ENCODE measurements around the gene FDXR.

DNA sequence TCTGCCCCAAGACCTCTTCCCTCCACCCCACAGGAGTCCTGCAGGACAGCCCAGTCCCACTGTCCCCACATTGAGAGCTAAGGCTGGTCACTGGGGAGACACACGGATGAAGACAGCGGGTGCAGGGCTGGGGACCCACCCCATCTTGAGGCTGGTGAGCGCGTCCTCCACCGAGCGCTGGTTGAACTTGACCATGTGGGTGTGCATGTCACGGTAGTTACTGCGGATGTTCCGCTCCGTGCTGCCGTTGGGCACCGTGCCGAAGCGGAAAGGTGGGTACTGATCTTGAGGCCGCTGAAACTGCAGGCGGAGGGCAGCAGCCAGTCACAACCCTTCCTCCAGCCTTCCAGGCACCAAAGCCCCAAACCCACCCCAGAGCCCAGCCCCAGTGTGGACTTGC, 26.2 kb downstream of the FDXR start:
- TF ChIP-seq CTCF (IDR thresholded peaks at IDR 0.05) (no peak), ZFX (IDR thresholded peaks at IDR 0.05; ENCODE audit: borderline replicate concordance) (no peak)
